Left renal pelvis (tissue), 4 donors: Measurements from ENCODE around the gene NR1H2. TPM values are rescaled to one million over a fixed set of nuclear protein-coding genes. Genes with fewer than 3 reads are reported as not detected.
"Not testable (repeated sequence)": the region's sequence is repeated elsewhere in the genome, so short reads cannot be mapped to it uniquely, and the experiment has no call there.

Experiments
- DNase-seq, 4 donors: peaks; one replicate each; pipeline ENCODE4 v3.0.0-alpha.2; 2013; ENCODE audit warnings: low read depth in 4 of 4, low spot score in 3 of 4
- polyA plus RNA-seq, 4 donors: library from polyadenylated mRNA; unstranded; fragments of 120-200 nt; gene quantifications; one replicate each; pipeline ENCODE4 v1.2.1, GENCODE V29; 2013; ENCODE audit not compliant: insufficient read length in 4 of 4

The NR1H2 gene
- polyA plus RNA-seq, 4 donors = 23.8 to 44.3 (median 26.3) TPM

- DNase-seq = no peak
These were observed 31.5 kb upstream of the NR1H2 start for GRCh38 chr19:50344661-50345318.

GRCh38 chr19:50347089-50347581 is 29.1 kb upstream of the NR1H2 start:
- not testable (repeated sequence) for DNase-seq

GRCh38 chr19:50349277-50350057 is 26.8 kb upstream of the NR1H2 start:
- DNase-seq = no peak

- DNase-seq = no peak
These were observed 24.0 kb upstream of the NR1H2 start for GRCh38 chr19:50352242-50352641.

- DNase-seq = not testable (repeated sequence)
These were observed 22.8 kb upstream of the NR1H2 start for GRCh38 chr19:50353487-50353880.

GRCh38 chr19:50356691-50357177 is 19.5 kb upstream of the NR1H2 start:
- DNase-seq = no peak

- peak in 1 of 4 donors; percentile 55 for DNase-seq
These were observed 18.8 kb upstream of the NR1H2 start for GRCh38 chr19:50357178-50358100.

- DNase-seq = peak in 1 of 4 donors; percentile 40
These were observed 17.6 kb upstream of the NR1H2 start for GRCh38 chr19:50358483-50359327.

GRCh38 chr19:50359328-50359818 is 16.9 kb upstream of the NR1H2 start:
- DNase-seq = no peak

- no peak for DNase-seq
These were observed 14.8 kb upstream of the NR1H2 start for GRCh38 chr19:50361290-50362029.

- no peak for DNase-seq
These were observed 14.2 kb upstream of the NR1H2 start for GRCh38 chr19:50362030-50362412.

GRCh38 chr19:50362656-50363424 is 13.4 kb upstream of the NR1H2 start:
- DNase-seq = no peak

GRCh38 chr19:50365434-50366306 is 10.6 kb upstream of the NR1H2 start, which contains the start of gene NAPSA:
NAPSA (minus strand) TSS chr19:50365639; CDS start chr19:50365621, 18 bp downstream.
- DNase-seq = no peak

GRCh38 chr19:50368649-50369570 is 7.3 kb upstream of the NR1H2 start:
- peak in 1 of 4 donors; percentile 70 for DNase-seq

GRCh38 chr19:50371914-50372475 is 4.3 kb upstream of the NR1H2 start:
- no peak for DNase-seq

- DNase-seq = no peak
These were observed 799 bp downstream of the NR1H2 start for GRCh38 chr19:50377051-50377461.
